A673 (cell line): Measurements from ENCODE around the gene FAM98B.

Experiments used
- EZH2 ChIP-seq: fragments of 200-600 bp; sonication (generic); IDR thresholded peaks from 2 replicates; pipeline ENCODE4 v1.6.1; 2017; ENCODE audit warnings: borderline replicate concordance, low read depth, mild to moderate bottlenecking, mixed read lengths, antibody characterized with exemption, low read length; ENCODE audit not compliant: poor library complexity, severe bottlenecking
- TF ChIP-seq, protein P1 (sequence below): fragments of 300-800, 200-600 bp; sonication (generic); conservative IDR thresholded peaks from 2 replicates; pipeline ENCODE4 v1.5.1; 2017; ENCODE audit warnings: low read depth, mild to moderate bottlenecking, antibody characterized with exemption, low read length, moderate library complexity, mixed read lengths

DNA sequence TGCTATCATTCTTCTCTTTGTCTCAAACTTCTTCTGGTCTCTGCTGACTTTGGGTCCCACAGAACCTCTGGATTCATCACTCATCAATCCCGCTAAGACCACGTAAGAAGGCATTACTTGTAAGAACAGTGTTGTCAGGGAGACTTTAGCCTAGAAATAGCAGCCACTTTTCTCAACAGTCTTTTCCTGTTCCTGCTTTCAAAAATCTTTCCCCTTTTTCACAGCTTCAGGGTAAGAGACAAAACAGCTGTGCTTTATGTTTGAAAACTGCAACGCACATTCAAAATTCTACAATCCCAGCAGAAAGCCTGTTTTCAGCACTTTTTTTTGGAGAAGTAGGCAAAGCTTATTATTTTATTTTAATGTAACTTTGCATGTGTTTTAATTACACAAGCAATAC lies 42.0 kb upstream of the FAM98B start:
- TF ChIP-seq, protein P1, sequence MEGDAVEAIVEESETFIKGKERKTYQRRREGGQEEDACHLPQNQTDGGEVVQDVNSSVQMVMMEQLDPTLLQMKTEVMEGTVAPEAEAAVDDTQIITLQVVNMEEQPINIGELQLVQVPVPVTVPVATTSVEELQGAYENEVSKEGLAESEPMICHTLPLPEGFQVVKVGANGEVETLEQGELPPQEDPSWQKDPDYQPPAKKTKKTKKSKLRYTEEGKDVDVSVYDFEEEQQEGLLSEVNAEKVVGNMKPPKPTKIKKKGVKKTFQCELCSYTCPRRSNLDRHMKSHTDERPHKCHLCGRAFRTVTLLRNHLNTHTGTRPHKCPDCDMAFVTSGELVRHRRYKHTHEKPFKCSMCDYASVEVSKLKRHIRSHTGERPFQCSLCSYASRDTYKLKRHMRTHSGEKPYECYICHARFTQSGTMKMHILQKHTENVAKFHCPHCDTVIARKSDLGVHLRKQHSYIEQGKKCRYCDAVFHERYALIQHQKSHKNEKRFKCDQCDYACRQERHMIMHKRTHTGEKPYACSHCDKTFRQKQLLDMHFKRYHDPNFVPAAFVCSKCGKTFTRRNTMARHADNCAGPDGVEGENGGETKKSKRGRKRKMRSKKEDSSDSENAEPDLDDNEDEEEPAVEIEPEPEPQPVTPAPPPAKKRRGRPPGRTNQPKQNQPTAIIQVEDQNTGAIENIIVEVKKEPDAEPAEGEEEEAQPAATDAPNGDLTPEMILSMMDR = no peak
- no peak for TF ChIP-seq EZH2
